NCI-H2196 treated with DMSO at 0.1 percent for 48 hours (cell line): ENCODE results near the gene SYNDIG1.

ENCODE experiments used
- DNase-seq: peaks from one replicate; lab custom pipeline; 2025; ENCODE audit not compliant: unreplicated experiment; lab: John Stamatoyannopoulos, UW

Gene SYNDIG1

GRCh38 chr20:24469116-24469893 lies at the start of gene SYNDIG1:
Gene SYNDIG1, plus strand, starts transcription at chr20:24469629. Its CDS starts 73,469 bp downstream, at chr20:24543098.
- no peak for DNase-seq

- DNase-seq: no peak
Observed at GRCh38 chr20:24419786-24420185, 49.6 kb upstream of the SYNDIG1 start.

GRCh38 chr20:24420567-24420966 lies 48.9 kb upstream of the SYNDIG1 start:
- no peak for DNase-seq

- DNase-seq: no peak
Observed at GRCh38 chr20:24421071-24421470, 48.4 kb upstream of the SYNDIG1 start.

GRCh38 chr20:24422091-24422760 lies 47.2 kb upstream of the SYNDIG1 start:
- no peak for DNase-seq

GRCh38 chr20:24423390-24424313 lies 45.8 kb upstream of the SYNDIG1 start:
- DNase-seq: no peak

GRCh38 chr20:24425523-24426135 lies 43.8 kb upstream of the SYNDIG1 start:
- no peak for DNase-seq

GRCh38 chr20:24431279-24432045 lies 38.0 kb upstream of the SYNDIG1 start:
- DNase-seq: no peak

GRCh38 chr20:24432046-24432442 lies 37.4 kb upstream of the SYNDIG1 start:
- no peak for DNase-seq

- no peak for DNase-seq
Observed at GRCh38 chr20:24436160-24436559, 33.3 kb upstream of the SYNDIG1 start.

GRCh38 chr20:24437196-24438082 lies 32.0 kb upstream of the SYNDIG1 start:
- DNase-seq: no peak

- no peak for DNase-seq
Observed at GRCh38 chr20:24438331-24438730, 31.1 kb upstream of the SYNDIG1 start.

- DNase-seq: no peak
Observed at GRCh38 chr20:24439737-24440387, 29.6 kb upstream of the SYNDIG1 start.

- DNase-seq: no peak
Observed at GRCh38 chr20:24441661-24442060, 27.8 kb upstream of the SYNDIG1 start.

- no peak for DNase-seq
Observed at GRCh38 chr20:24442909-24443308, 26.5 kb upstream of the SYNDIG1 start.

- DNase-seq: no peak
Observed at GRCh38 chr20:24443436-24443835, 26.0 kb upstream of the SYNDIG1 start.

- DNase-seq: no peak
Observed at GRCh38 chr20:24444526-24445190, 24.8 kb upstream of the SYNDIG1 start.

GRCh38 chr20:24445510-24446170 lies 23.8 kb upstream of the SYNDIG1 start:
- no peak for DNase-seq
